GM12874 (cell line): Measurements from ENCODE around the gene SYNRG.

Source experiments
- CTCF ChIP-seq: IDR thresholded peaks from 2 replicates; pipeline ENCODE4 v1.5.1; 2011; ENCODE audit warnings: low read depth, mild to moderate bottlenecking, control low read depth, low read length, moderate library complexity; ENCODE audit not compliant: insufficient read depth

The SYNRG gene

GRCh38 chr17:37494971-37495370, 114.2 kb downstream of the SYNRG start:
- no peak for TF ChIP-seq CTCF

GRCh38 chr17:37494401-37494831, 114.8 kb downstream of the SYNRG start:
- no peak for TF ChIP-seq CTCF

GRCh38 chr17:37493249-37494027, 115.8 kb downstream of the SYNRG start:
- no peak for TF ChIP-seq CTCF

GRCh38 chr17:37492167-37492566, 117.1 kb downstream of the SYNRG start:
- no peak for TF ChIP-seq CTCF

GRCh38 chr17:37490638-37491614, 118.3 kb downstream of the SYNRG start:
- no peak for TF ChIP-seq CTCF

- peak; percentile 54 for TF ChIP-seq CTCF
These were observed 119.1 kb downstream of the SYNRG start for GRCh38 chr17:37490022-37490587.

- TF ChIP-seq CTCF = no peak
These were observed 119.8 kb downstream of the SYNRG start, which contains the start of gene DUSP14 for GRCh38 chr17:37489197-37490001. Gene DUSP14, plus strand, starts transcription at chr17:37489891. Its CDS starts 22,382 bp downstream, at chr17:37512273.
